Right lung (tissue), 5 donors: ENCODE measurements around the gene BAG5. TPM values are rescaled to one million over a fixed set of nuclear protein-coding genes. Genes with fewer than 3 reads are reported as not detected.
"Not testable (repeated sequence)": the region's sequence is repeated elsewhere in the genome, so short reads cannot be mapped to it uniquely, and the experiment has no call there.

ENCODE experiments used
- DNase-seq, 2 donors: peaks; one replicate each; pipeline ENCODE4 v3.0.0-alpha.2; 2013
- polyA plus RNA-seq, 5 donors: library from polyadenylated mRNA; unstranded; fragments of 120-200 nt; gene quantifications; one replicate each; pipeline versions ENCODE4 v1.2.1 to v1.2.3, GENCODE V29; 2013; ENCODE audit warnings: inconsistent platforms in 1 of 5, low replicate concordance in 1 of 5; ENCODE audit not compliant: insufficient read length in 5 of 5, insufficient read depth in 1 of 5

BAG5 gene
- polyA plus RNA-seq, 5 donors, result 21.1 to 26.8 (median 25.3) TPM

DNA sequence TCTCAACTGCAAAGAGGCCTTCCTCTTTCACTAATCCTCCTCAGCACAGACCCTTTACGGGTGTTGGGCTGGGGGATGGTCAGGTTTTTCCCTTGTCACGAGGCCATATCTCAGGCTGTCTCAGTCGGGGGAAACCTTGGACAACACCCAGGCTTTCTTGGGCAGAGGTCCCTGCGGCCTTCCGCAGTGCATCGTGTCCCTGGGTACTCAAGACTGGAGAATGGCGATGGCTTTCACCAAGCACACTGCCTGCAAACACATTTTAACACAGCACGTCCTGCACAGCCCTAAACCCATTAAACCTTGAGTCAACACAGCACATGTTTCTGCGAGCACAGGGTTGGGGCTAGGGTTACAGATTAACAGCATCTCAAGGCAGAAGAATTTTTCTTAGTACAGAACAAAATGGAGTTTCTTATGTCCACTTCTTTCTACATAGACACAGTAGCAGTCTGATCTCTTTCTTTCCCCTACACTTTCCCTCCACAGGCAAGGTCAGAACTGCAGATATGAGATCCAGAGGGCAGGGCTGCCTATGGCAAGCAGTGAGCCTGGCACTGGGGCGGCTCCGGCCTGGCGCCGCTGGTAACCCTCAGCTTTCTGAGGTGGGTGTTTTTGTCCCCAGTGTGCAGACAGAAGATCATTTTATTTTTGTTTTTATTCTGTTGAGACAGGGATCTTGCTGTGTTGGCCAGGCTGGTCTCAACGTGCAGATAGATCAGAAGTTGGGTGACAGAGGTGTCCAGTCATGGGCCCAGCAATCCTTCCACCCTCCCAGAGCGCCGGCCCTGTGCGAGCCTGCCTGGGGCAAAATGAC, 36.8 kb downstream of the BAG5 start:
- DNase-seq, result not testable (repeated sequence)

DNA sequence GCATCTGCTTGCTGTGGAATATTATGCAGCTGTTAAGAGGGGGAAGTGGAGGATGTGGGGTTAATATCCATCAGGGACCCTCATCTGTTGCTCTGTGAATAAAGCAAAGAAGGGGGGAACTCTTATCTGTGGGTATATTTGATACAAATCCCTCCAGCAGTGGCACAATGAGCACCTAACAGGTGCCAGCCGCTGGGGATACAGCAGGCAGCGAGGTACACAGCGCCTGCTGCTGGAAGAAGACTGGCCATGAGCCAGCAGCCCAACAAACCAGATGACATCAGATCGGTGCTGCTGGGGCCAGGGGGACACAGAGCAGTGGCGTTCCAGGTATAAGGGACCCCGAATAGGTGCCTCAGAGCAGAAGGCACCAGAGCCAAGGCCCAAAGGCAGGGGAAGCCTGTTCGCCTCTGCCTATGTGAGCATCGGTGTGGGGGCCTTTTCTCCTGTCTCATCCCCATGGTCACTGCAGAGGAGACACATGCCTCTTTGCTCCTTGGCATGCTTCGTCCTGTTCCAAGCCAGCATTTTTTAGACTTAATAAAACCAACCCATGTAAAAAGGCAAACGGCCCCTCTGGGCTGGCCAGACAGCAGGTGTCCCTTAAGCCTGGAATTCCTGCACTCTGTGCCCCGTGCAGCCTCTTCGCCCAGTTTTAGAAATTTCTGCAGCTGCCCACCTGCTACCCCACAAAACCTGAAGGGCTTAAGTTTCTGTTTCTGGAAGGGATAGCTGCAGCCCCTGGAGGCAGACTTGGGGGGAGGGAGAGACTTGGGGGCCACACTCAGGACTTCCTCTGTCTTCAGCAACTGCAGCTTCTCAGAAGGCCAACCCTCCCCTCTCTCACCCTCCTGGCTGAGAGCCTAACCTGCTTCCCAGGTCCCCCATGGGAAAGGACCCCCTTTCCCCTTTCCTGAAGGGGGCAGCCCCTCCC, 38.2 kb downstream of the BAG5 start:
- DNase-seq, result no peak

DNA sequence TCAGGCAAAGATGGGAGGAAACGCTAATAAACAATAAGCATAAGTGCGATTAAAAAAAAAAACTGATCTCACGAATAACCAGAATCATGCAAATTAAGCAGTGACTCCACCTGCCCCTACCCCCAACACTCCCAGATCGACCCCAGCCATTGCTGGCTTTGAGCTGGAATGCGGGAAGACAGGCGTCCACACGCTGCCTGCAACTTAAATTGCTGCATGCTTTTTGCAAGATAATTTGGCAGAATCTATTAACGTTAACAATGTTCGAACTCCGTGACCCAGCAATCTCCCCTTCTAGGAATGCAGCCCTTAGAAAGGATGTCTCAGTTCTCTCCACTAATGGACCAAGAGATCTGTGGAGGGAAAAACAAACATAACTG, 38.9 kb downstream of the BAG5 start:
- DNase-seq, result no peak

DNA sequence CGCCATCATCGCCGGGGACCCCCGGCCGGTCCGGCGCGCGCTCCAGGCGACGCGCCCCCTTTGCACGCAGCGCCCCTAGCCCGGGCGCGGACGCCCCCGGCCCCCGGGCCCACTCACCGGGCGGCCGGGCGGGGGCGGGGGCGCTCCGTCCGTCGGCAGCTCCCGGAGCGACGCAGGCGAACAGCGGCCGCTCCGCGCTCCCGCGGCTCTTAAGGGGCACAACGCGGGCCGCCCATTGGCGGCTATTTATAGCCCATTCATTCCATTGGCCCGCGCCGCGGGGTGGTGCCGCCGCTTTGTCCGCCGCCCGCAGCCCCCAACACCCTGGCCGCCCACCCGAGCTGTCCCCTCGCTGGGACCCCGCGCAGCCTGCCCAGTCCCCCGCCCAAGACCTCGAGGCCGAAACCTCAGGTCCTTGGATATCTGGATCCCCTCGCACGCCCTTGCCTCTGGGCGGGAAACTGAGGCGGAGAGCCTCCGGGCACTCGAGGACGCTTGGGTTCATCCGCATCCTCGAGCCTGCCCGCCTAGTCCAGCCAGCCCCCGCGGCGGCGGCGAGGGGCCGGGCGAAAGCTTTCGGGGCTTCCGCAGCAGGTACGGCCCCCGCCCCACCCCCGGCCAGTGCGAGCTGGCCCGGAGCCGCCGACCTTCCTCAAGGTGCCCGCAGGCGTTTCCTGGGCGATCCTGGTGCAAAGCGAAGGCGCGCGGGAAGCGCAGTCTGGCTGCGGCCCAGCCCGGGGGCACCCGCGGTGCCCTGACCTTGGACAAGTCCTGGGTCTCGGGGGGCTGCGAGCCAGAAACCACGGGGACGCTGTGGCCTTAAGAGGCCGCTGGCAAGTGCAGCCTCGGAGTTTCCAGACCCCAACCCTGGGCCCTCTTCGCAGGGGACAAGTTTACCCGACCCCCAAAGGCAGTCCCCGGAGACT, 39.5 kb downstream of the BAG5 start, which contains the start of gene CKB:
Gene CKB (minus strand): TSS at position 182 of the 926 bp plus-strand sequence. CDS start 337 bp downstream, outside the sequence.
- DNase-seq, result no peak

DNA sequence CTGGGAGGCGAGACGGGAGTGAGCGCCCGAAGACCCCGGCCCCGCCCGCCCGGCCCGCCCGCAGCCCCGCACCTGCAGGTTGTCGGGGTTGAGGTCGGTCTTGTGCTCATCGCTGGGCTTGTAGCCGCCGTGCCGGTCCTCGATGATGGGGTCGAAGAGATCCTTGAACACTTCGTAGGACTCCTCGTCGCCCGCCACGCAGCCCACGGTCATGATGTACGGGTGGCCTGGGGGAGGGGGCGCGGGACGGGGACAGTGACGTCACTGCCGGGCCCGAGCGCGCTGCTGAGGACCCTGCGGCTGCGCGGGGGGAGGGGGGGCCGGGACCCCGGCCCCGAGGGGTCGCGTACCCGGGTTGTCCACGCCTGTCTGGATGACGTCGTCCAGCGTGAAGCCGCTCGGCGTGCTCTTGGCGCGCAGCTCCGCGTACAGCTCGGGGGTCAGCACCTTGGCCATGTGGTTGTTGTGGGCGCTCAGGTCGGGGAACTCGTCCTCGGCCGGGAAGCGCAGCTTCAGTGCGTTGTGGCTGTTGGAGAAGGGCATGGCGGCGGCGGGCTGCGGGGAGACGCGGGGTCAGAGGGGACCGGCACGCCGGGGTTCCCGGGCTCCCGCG, 40.4 kb downstream of the BAG5 start:
- DNase-seq, result no peak

DNA sequence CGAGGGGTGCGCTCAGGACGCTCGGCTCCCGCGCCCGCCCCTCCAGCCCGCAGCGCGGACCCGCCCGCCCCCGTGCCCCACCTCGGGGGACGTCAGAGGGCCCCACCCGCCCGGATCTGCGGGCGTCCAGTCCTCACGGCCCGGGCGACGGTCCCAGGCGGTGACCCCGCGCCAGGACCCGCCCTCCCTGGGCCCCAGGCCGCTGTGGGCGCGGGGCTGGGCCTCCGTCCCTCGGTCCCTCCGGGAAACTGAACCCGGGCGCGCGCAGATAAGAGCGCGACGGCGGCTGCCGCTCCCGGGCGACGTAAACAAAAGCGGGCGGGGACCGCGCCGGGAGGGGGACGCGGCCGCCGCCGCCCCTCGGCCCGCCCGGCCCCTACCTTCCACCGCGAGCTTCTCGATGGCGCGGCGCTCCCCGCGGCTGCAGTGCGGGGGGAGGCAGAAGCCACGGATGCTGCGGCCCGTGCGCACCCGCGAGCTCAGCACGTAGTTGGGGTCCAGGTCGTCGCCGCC, 41.0 kb downstream of the BAG5 start:
- no peak for DNase-seq

DNA sequence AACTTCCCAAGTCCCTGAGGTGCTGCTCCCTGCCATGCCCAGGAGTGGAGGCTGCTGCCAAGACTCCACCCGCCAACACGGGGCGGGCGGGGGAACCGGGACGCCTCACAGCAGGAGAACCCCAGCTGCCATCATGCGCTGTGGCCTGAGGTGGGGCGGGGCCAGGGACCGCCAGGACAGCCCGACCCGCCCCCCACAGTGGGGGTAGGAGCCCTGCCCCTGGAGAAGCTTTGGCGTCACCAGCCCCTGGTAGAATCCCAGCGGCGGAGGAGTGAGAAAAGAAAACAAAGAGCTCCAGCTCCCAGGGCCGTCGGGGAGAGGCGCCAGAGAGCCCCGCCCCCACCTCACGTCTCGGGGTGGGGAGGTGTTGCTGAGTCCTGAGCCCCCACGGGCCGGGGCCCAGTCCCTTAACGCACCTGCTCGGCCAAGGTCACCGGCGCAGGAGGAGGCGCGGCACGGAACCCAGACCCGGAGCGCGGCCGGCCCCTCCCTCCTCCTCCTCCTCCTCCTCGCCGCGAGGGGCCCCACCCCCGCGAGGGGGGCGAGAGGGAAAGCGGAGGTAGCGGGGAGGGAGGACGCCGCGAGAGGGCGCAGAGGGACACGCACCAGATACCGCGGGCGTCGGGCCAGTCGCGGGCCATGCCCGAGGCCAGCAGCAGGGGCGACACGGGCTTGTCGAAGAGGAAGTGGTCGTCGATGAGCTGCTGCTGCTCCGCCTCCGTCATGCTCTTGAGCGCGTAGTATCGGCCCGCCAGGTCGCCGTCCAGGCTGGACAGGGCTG, 41.6 kb downstream of the BAG5 start:
- DNase-seq, result peak; percentile 80 to 83

DNA sequence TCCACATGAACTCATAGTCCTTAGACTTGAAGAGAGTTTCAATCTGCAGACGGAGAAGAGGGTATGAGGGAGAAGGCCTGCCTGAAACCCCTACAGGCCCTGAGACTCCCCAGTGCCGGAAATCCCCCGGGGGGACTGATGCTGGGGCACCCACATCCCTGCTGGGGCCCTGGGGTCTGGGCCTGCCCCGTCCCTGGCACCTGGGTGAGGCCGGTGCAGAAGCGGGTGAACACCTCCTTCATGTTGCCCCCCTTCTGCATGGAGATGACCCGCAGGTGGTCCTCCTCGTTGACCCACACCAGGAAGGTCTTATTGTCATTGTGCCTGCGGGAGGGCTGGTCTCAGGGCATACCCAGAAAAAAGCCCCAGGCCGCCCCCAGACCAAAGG, 42.2 kb downstream of the BAG5 start:
- DNase-seq, result no peak

DNA sequence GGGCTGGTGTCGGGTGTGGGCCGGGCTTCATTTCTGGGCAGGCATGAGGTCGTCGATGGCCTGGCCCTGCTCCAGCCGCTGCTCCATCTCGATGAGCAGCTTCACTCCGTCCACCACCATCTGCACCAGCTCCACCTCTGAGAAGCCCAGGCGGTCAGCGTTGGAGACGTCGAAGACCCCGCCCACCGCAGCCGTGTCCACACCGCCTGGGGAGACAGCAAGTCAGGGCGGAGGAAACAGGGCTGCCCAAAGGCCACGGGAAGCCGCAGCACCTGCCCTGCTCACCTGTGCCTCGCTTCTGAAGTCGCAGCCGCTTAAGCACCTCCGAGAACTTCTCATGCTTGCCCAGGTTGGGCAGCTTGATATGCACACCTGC, 42.6 kb downstream of the BAG5 start:
- DNase-seq, result no peak

DNA sequence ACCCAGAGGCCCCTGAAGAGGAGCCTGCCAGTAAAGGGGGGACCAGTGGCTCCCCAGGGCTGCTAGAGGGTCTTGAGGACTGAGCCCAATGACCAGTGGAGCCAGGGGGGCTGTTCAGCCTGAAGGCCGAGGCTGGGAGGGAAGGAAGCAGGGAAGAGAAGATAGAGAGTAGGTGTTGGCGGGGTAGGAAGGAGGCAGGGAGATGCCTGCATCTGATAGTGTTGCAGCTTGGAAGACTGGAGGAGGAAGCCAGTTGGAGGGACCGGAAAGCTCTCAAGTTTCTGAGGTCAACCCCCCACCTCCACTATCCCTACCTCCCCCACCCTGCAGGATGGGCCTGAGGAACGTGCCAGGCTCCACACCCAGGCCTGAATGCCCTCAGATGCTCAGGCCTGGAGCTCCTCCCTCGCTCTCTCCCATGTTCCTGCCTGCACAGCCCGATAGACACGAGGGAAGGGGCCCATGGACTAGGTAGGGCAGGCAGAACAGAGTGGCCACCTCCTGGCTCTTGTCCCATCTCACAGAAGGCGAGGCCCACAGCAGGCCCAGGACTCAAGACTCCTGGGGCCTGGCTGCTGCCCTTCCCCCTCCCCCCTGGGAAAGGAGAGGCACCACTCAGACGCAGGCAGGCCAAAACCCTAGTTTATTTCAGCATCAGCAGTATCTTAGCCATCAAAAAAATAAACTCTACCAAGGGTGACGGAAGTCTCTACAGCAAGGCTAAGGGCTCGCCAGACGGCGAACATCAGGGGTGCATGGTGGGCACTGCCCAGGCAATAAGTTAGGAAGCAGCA, 43.2 kb downstream of the BAG5 start:
- no peak for DNase-seq

DNA sequence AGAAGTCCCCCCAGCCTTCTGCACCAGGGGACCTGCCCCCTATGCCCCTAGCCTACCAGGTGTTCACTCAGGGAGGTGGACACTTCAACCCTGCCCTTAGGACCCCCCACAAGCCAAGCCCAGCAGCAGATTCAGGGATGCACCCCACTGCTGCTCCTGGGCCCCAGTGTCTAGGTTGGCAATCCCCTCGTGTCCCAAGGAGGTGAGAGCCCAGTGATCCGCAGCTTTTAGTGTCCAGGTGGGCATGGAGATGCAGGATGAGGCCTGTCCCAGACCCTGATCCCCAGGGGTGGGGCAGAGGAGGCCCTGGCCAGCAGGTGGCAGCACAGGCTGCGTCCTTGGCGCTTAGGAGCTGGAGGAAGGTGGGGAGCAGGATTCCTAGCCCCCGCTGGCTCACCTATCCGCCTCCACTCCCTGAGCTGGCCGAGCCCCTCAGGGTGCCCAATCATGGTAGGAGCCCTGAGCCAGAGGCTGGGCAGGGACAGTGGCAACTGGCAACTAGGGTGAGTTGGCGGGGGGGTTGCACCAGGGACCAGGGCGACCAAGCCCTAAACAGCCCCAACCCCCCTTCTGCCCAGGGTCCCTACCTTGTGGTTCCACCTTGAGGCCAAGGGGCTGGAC, 43.9 kb downstream of the BAG5 start:
- no peak for DNase-seq

DNA sequence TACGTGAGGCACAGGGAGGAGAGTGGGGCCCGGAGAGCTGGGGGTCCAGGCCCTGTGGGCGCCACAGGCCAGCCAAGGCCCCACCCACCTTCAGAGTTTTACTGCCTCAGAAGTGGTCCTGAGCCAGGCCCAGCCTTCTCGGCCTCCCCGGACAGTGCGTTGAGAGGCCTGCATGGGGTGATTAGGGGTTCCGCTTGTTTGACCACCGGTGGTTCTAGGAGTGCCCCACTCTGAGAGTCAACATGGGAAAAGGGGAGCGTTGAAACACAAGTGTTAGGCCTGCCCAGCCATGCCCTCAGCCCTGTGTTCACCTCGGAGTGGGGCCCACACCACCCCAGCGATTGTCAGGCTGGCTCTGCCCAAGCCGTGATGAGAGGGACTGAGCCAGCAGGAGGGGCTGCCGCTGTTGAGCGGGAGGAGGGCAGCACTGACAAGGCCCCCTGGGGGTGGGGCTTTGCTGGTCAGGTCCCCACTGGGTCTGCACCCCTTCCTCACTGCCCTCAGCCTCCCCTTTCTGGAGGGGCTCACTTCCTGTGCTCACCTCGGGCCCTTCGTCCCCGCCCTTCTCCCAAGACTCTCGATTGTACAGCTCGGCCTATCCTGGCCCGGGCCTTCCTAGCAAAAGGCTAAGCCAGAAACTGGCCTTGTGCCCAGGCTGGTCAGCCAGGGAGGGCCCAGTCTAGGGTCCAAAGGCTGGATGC, 44.6 kb downstream of the BAG5 start:
- no peak for DNase-seq

DNA sequence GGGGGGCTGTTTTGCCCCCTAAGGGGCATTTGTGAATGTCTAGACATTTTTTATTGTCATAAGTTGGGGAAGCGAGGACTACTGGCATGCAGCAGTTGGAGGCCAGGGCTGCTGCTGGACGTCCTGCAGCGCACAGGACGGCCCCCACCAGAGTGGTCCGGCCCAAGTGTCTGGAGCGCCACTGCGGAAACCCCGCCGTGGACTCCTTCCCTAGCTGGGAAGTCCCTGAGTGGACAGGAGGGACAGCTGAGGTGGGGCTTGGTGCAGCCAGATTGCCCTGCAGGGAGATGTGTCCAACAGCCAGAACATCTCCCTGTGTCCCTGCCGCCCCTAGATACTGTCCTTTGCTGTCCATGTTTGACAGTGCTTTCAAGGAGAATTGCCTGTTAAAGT, 45.3 kb downstream of the BAG5 start:
- DNase-seq, result no peak

DNA sequence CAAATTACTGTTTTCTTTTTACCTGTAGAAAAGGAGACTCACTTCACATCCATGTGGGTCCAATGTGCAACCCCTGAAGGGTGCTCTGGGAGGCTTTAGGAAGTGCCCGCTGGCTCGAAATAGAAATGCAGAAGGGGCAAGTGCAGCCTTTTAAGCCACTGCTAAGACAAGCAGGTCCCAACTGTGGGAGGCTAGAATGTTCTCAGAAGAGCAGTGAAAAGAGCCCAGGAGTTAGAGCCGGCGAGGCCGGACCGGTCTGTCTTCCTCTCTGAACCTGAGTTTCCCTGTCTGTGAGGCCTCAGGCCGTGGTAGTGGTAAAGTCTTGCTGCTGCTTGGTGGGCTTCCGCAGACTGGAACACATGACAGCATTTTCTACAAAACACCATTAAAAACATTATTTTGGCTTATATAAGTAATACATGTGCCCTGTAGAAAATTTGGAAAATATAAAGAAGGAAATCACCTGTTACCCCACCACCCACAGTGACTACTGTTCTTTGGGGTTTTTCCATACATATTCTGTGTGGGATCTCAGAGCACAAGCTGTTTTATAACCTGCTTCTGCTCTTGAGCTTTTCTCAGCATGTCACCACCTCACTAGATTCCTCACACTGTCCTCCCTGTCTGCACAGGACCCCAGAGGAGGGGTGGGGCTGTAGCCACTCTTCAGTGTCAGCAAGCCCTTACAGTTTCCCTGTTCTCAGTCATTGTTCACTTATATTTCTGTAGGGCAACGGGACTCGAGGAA, 45.9 kb downstream of the BAG5 start:
- DNase-seq, result no peak

DNA sequence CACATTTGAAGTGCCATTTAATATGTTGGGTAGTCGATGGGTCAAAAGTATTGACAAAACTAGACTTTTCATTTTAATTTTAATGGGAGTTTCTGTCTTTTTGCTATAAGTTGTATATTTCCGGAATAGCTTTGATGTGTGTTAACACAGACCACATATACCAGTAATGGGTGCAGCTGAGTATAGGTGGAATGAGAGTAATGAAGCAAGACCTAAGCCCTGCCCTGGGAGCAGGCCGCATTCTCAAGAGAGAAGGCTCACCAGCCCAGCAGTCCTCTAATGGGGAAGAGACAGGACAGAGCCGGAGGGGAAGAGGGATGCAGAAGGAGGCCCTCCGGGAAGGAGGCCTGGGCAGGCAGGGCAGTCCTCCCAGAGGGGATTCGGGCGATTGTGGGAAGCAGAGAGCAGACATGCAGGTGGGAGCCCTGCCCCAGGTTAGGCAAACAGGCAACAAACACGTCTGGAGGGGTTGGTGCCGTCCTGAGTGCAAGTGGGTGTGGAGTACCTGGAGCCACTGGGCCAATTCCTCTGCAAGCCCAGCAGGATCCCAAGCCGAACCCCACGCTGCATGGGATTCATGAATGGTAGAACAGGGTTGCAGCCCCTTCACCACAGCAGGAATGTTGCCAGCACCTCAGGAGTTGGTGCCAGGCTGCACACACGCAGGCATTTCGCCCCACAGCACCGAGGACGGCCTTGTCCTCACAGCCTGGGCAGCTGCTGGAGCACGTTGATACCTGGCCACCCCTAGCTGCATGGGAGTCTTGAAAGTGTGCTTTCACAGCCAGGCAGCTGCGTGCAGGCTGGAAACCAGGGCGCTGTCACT, 47.6 kb downstream of the BAG5 start:
- no peak for DNase-seq
